ENCODE data around the gene NUDT16L1.

The NUDT16L1 gene

GRCh38 chr16:4693296-4693955 lies at the start of gene NUDT16L1:
TSS of gene NUDT16L1 (plus strand) at chr16:4693562. CDS start at chr16:4693727, 165 bp downstream.
- DNase-seq, result peak; percentile 97

DNA sequence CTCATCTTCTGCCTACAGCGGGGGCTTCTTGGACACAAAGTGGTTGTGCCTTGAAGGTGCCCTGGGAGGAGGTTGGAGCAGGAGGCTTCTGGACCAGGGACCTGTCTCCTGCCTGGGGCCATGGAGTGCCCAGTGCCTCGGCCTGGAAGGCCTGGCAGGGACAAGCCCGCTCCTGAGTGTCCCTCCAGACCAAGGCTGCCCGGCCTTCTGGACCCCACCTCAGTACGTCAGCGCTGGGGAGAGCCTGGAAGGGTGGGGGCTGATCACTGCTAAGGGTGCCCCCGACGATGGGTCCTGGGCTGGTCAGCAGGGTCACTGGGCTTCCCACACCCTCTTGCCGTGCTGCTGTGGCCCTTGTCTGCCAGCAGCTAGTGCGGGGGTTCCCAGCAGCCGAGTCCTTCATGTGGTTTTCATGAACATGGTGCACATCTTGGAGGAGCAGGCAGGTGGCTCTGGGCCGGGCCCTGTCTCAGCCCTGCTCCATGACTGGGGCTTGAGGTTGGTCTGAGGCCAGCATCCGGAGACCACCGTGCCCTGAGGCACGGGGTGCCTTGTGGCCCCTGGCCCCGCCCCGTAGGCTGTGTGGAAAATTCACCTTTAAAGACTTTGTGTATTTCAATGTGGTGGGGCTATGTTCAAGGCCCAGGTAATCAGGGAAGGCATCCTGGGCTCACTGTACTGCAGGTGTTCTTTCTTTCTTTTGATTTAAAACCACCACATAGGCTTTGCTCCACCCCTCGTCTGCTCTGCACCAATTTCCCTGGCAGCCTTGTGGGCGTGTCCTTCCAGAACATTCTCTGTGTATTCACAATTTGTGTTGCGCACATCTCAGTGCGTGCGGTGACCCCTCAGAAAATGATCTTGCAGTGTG lies 46.4 kb upstream of the NUDT16L1 start:
- DNase-seq, result no peak

DNA sequence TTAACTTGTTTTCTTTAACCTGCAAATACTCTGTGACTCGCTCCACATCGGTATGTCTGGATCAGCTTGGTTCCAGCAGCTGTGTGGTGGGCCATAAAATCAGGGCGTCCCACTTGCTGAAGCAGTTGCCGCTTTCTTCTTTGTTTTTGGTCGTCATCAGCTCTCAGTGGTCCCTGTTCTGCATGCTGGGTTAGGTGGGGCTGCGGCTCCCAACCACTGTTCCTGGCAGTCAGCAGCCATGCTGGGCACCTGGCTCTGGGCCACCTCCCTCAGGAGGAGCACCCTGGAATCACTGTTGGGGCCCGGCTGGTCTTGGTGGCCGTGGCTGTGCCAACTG lies 45.8 kb upstream of the NUDT16L1 start:
- DNase-seq, result no peak

DNA sequence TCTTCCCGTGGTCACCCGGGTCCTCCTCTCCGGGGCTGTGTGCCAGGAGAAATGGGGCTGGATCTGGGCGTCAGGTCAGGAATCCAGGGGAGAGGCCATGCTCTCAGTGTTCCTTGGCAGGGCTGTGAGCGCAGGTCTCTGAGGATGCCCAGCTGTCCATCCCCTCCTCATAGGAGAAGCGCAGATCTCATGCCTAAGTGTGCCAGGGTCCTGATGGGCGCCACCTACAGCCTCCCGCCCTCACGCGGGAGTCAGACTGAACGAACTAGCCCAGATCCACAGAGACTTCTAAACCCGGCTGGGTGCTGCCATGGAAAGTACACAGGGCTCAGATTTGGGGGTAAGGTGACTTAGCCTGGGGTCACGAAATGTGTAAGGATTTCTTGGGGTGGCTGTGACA lies 44.4 kb upstream of the NUDT16L1 start:
- DNase-seq, result no peak

DNA sequence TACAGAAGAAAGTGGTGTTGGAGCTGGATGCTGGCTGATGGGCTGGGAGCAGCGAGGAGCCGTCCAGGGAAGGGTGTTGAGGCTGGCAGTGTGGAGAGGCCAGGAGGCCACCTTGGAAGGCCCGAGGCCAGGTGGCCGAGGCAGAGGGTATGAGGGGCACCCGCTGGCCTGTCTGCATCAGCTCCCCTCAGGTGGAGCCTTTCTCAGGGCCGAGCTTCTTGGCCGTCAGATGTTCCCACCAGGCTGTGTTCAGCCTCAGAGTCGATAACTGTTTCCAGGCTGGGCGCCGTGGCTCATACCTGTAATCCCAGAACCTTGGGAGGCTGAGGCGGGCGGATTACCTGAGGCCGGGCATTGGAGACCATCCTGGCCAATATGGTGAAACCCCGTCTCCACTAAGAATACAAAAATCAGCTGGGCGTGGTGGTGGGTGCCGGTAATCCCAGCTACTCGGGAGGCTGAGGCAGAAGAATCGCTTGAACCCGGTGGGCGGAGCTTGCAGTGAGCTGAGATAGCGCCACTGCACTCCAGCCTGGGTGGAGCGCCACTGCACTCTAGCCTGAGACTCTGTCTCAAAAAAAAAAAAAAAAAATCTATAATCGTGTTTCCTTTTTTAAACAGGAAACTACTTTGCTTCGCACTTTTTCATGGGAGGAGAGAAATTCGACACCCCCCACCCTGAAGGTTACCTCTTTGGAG lies 43.5 kb upstream of the NUDT16L1 start:
- no peak for DNase-seq

GRCh38 chr16:4650443-4651074 lies 42.8 kb upstream of the NUDT16L1 start:
- peak; percentile 77 for DNase-seq

DNA sequence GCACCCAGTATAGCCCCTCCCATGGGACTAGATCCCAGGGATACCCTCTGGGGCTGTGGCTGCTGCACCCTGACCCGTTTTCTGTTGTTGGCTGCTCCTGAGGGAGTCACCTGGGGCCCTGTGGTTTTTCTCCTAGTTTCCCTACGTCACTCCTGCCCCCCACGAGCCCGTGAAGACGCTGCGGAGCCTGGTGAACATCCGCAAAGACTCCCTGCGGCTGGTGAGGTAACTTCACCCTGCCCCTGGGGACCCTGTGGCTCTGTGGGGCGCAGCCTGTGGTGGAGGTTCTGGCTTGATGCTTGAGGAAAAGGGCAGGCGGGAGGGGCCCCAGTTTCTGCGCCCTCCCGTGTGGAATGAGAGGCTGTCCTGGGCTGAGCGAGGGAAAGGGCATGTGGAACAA lies 41.5 kb upstream of the NUDT16L1 start:
- no peak for DNase-seq

DNA sequence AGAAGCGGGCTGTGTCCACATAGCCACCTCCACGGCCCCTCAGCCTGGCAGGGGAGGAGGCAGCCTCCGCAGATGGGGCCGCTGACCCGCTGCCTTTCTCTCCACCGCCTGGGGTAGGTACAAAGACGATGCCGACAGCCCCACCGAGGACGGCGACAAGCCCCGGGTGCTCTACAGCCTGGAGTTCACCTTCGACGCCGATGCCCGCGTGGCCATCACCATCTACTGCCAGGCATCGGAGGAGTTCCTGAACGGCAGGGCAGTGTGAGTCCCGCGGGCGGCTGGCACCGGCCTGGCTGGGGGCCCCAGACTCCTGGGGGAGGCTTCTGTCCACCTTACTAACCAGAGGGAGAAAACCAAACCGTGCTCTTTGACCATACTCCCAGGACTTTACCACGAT lies 40.8 kb upstream of the NUDT16L1 start:
- DNase-seq, result no peak

- no peak for DNase-seq
Measured at GRCh38 chr16:4654011-4654963, 39.1 kb upstream of the NUDT16L1 start.

DNA sequence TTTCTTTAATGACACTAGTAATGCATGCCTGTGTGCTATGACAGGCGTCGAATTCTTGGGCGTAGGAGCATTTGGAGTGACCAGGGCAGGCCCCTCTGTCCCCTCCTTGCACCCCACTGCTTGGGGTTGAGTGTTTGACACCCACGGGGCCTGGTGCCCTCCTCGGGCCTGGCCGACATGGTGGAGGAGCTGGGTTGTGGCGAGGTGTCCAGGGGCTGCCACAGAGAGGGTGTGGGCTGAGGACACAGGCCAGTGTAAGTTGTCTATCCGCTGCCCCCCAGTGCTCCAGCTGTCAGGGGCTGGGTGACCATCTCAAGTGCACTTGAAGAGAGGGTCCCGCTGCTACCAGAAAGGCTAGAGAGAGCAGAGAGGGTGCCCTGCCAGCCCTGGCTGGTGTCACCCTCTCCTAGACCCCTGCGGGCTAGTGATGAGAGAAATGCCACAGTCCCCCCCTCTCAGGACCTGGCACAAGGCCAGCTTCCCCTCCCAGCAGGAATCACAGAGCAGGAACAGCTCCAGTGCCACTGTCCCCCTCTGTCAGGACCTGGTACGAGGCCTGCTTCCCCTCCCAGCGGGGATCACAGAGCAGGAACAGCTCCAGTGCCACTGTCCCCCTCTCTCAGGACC lies 38.3 kb upstream of the NUDT16L1 start:
- no peak for DNase-seq

DNA sequence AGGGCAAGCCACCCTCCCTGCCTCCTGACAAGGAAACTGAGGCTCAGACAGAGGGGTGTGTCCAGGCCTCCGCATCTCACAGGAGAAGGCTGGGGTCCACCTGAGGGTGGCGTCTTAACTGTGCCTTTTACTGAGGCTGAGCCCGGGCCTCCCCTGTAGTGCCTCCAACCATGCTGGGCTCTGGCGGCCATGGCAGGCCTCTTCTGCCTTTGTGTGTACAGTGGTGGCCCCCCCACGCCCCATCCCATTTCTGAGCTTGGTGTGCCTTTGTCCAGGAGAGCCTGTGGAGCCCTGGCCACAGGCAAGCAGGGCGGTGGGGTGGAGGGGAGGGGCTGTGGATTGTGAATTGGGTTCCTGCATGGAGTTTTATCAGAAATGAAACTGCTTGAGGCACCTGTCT lies 37.6 kb upstream of the NUDT16L1 start:
- DNase-seq, result no peak

DNA sequence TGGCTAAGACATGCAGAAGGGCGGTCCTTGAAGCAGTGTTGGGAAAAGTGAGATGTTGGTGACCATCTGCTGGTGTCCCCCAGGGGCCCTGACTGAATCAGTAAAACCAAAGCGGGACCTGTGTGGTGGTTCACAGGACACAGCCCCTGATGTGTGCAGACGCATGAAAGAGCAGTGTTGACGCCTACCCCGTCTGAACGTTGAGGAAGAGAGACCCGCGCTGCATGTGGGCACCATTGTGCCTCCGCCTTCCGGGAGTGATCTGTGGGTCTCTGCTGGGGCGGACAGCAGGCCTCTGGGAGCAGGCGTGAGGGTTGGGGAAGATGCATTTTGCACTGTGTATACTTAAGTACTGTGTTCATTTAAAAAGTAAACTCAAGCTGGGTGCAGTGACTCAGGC lies 37.1 kb upstream of the NUDT16L1 start:
- no peak for DNase-seq

- DNase-seq, result no peak
Measured at GRCh38 chr16:4656695-4657686, 36.4 kb upstream of the NUDT16L1 start.

DNA sequence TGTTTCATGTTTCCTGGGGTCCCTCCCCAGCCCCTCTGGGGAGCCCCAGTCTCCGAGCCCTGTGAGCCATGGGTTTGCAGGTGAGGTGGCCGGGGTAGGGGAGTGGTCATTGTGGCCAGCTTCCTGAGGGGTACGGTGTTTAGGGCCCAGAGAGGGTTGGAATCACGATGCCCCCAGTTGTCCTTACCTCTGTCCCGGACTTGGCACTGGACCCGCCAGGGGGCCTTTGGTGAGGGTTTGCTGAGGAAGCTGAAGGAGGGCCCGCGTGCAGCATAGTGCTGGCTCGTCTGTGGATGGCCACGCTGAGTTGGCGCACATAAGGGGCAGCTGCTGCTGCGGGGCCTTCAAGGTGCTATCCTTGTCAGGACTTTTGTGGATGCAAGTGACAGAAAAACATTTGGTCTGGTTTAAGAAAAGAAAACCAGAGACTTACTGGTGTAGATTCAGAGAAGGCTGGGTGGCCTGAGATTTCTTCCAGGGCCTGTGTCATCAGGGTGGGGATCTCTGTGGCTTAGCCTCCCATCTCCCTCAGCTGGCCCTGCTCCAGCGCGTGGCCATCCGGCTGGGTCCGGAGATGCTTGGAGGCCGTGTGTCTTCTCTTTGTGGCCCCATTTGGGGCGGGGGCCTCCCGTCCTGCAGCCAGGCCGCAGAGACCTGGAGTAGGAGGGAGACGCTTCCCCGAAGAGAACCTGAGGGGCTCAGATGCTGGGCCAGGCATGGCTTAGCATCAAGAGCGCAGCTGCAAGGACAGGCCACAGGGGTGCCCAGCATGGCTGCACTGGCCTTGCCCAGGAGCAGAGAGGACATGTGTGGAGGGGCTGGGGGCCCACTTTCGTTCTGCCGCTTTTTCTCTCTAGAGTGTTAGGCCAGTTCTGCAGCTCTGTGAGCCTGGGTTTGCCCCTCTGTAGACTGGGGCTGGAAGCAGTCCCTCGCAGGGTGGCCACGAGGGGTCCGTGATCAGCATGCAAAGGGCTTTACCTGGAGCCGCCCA lies 33.7 kb upstream of the NUDT16L1 start:
- DNase-seq, result no peak

DNA sequence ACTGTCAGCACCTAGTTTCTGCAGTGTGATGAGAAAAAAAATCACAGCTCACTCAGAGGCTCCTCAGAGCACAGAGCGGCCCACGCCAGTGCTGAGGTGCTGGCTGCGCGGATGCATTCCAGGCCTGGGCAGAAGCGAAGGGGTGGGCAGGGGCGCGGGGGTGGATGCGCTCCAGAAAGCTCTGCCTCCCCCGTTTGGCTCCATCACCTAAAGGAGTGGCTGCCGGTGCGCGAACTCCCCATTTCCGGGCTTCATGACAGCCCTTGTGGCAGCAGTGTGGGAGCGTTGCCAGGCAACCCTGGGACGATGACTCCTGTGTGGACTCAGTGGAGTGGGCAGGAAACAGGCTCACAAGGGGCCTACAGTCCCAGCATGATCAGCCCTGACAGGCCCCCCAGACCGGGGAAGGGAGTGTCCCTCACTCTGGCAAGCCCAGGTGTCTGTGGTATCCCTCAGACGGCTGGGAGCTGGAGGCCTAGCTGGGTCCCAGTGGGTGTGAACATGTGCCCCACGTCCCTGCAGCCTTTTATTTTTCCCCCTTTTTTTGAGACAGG lies 32.8 kb upstream of the NUDT16L1 start:
- DNase-seq, result peak; percentile 50

DNA sequence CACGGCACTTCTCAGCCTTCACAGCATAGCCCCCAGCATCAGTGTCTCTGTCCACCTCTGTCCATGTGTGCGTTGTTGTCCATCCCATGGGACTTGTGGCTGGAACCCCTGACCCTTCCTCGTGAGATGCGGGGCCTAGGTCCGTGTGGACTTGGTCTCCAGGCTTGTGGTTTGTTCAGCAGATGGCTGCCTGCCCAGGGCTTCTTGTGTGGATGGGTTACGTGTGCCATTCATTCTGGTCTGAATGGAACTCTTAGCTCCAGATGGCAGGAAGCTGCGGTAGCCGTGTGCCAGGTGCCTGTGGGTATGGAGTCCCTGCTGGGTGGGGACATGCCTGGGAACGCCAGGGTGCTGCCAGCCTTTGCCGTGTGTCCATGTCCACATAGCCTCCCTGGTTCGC lies 31.7 kb upstream of the NUDT16L1 start:
- no peak for DNase-seq

DNA sequence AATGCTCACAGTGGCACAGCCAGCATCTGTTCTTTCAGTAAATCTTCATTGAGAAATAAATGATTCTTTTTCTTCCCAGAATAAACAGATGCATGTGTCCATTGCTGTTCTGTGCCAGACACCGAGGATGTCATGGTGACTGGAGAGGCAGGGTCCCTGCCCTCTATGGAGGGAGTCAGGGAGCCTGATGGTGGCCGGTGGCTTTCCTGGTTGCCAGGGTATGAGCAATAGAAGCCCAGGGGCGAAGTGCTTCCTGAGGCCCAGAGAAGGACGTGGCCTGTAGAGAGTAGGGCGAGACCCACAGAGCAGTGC lies 29.9 kb upstream of the NUDT16L1 start:
- DNase-seq, result no peak

- DNase-seq, result no peak
Measured at GRCh38 chr16:4663777-4664465, 29.4 kb upstream of the NUDT16L1 start.
